Measurements from ENCODE around the gene TOPBP1.

The TOPBP1 gene

DNA sequence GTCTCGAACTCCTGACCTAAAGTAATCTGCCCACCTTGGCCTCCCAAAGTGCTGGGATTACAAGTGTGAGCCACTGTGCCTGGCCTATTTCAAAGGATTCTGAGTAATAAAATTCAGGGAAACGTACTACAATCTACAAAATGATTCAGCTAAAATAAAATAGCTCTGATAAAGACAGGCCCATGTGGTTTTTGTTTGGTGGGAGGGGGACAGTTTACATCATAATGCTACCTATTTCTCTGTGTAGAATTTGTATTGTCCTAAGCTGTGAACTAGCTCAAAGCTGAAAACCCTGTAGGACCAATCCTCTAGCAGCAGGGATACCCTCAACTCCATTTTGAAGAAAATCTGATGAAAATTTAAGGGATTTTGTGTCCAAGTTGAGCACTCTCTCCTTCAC, 62.5 kb downstream of the TOPBP1 start:
- Histone ChIP-seq H3K9ac (ENCODE audit: low read length) (no peak overlapping the region), H3K4me1 (ENCODE audit: control insufficient read depth, low read depth, low read length) (no peaks in the 10 kb centered on the region), H3K27ac (ENCODE audit: low read length) (no peak overlapping the region), H3K9me3 (ENCODE audit: control insufficient read depth, low read depth, low read length) (no peaks in the 10 kb centered on the region), H3K27me3 (ENCODE audit: control insufficient read depth, insufficient read depth, low read length) (no peaks in the 10 kb centered on the region), H3K36me3 (ENCODE audit: control insufficient read depth, low read depth, low read length) (peaks cover 8% of the 10 kb centered on the region), H3K4me3 (ENCODE audit: low read length) (no peak overlapping the region)

DNA sequence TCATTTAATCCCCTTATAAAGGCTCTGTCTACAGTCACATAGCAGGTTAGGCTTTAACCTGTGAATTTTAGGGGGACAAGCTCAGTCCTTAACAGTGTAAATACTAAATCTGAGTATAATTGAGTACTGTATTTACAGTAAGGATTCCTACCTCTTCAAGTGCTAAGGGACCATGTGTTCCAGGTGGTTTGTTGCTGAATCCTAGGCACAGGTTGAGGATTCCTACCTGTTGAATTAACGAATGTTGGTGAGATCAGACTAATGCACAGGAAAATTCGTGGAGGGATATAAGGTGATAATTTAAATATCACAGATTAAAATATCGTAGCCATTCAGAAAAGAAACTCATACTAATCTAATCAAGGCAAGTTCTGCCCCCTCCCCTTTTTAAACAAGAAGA, 63.3 kb downstream of the TOPBP1 start:
- H3K9me3 ChIP-seq (ENCODE audit: control insufficient read depth, low read depth, low read length), result no peaks in the 10 kb centered on the region
- no peak overlapping the region for H3K27ac ChIP-seq (ENCODE audit: low read length)
- H3K4me1 ChIP-seq (ENCODE audit: control insufficient read depth, low read depth, low read length), result no peaks in the 10 kb centered on the region
- peaks cover 5% of the 10 kb centered on the region for H3K36me3 ChIP-seq (ENCODE audit: control insufficient read depth, low read depth, low read length)
- H3K4me3 ChIP-seq (ENCODE audit: low read length), result no peak overlapping the region
- H3K9ac ChIP-seq (ENCODE audit: low read length), result no peak overlapping the region
- no peaks in the 10 kb centered on the region for H3K27me3 ChIP-seq (ENCODE audit: control insufficient read depth, insufficient read depth, low read length)

DNA sequence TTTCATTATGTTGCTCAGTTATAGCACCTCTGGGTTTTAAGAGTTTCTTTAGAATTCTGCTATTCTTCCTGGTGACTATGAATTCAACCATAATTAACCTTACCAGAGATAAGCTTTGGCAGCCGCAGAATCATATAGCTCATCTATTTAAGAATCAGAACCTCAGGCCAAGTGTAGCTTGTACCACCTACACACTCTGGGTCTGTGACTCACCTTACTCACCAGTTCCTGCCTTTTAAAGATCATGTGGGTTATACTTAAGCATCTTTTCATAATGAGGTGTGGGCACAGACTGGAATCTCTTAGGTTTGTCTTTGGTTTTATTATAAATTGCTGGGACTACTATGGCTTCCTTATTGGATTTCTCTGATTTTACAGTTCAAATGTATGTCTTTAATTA, 66.4 kb downstream of the TOPBP1 start:
- Histone ChIP-seq H3K27ac (ENCODE audit: low read length) (no peak overlapping the region), H3K36me3 (ENCODE audit: control insufficient read depth, low read depth, low read length) (no peaks in the 10 kb centered on the region), H3K9me3 (ENCODE audit: control insufficient read depth, low read depth, low read length) (no peaks in the 10 kb centered on the region)

DNA sequence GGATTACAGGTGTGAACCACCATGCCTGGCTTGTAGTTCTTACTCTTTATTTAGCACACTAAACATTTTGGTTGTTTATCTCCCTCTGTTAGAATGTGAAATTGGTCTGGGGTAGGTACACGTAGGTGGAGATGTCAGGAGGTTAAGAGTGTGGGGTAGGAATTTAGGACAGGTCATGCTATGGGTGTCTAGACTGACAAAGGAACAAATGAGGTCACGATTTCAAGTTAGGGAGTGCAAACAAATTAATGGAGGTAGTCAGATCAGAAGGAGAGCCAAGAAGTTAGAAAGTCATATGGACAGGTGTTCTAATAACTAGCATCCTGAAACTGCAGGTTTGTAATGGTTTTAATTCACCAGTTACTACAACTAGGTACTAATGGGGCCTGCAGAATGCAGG, 68.5 kb downstream of the TOPBP1 start:
- Histone ChIP-seq H3K4me1 (ENCODE audit: control insufficient read depth, low read depth, low read length) (no peaks in the 10 kb centered on the region), H3K4me3 (ENCODE audit: low read length) (no peak overlapping the region), H3K27ac (ENCODE audit: low read length) (no peak overlapping the region), H3K36me3 (ENCODE audit: control insufficient read depth, low read depth, low read length) (peaks cover 16% of the 10 kb centered on the region), H3K27me3 (ENCODE audit: control insufficient read depth, insufficient read depth, low read length) (no peaks in the 10 kb centered on the region), H3K9me3 (ENCODE audit: control insufficient read depth, low read depth, low read length) (no peaks in the 10 kb centered on the region), H3K9ac (ENCODE audit: low read length) (no peak overlapping the region)

More for the DNA sequence above, 66.4 kb downstream of the TOPBP1 start:
- Histone ChIP-seq H3K4me1 (ENCODE audit: control insufficient read depth, low read depth, low read length) (no peaks in the 10 kb centered on the region), H3K9ac (ENCODE audit: low read length) (no peak overlapping the region), H3K4me3 (ENCODE audit: low read length) (no peak overlapping the region), H3K27me3 (ENCODE audit: control insufficient read depth, insufficient read depth, low read length) (no peaks in the 10 kb centered on the region)

DNA sequence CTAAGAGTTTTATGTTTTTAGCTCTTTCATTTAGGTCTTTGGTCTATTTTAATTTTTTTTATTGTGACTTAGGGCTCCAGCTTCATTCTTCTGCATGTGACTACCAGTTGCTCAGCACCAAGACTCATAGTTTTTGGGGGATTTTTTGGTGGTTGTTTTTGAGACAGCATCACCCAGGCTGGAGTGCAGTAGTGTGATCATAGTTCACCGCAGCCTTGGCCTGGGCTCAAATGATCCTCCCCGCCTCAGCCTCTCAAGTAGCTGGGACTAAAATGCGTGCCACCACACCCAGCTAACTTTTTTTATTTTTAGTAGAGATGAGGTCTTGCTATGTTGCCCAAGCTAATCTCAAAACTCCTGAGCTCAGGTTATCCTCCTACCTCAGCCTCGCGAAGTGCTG, 68.9 kb downstream of the TOPBP1 start:
- H3K9me3 ChIP-seq (ENCODE audit: control insufficient read depth, low read depth, low read length), result no peaks in the 10 kb centered on the region

DNA sequence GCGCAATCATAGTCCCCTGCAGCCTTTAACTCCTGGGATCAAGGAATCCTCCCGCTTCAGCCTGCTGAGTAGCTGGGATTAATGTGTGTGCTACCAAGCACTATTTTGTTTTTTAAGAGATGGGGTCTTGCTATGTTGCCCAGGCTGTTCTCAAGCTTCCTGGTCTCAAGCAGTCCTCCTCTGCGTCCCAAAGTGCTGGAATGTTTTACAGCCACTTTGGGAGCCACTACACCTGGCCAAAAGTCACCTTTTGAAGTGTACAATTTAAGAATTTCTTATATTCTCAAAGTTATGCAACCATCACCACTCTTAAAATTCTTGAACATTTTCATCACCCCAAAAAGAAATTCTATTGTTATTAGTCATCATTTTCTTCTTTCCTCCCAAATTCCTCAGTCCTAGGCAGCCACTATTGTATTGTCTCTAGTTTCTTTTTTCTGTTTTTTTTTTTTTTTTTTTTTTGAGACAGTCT, 70.4 kb downstream of the TOPBP1 start:
- H3K27me3 ChIP-seq (ENCODE audit: control insufficient read depth, insufficient read depth, low read length), result no peaks in the 10 kb centered on the region
- peaks cover 35% of the 10 kb centered on the region for H3K36me3 ChIP-seq (ENCODE audit: control insufficient read depth, low read depth, low read length)
- no peaks in the 10 kb centered on the region for H3K4me1 ChIP-seq (ENCODE audit: control insufficient read depth, low read depth, low read length)
- H3K27ac ChIP-seq (ENCODE audit: low read length), result no peak overlapping the region
- no peak overlapping the region for H3K9ac ChIP-seq (ENCODE audit: low read length)
- H3K4me3 ChIP-seq (ENCODE audit: low read length), result no peak overlapping the region
- H3K9me3 ChIP-seq (ENCODE audit: control insufficient read depth, low read depth, low read length), result no peaks in the 10 kb centered on the region

More for the DNA sequence above, 68.9 kb downstream of the TOPBP1 start:
- Histone ChIP-seq H3K4me3 (ENCODE audit: low read length) (no peak overlapping the region), H3K27ac (ENCODE audit: low read length) (no peak overlapping the region), H3K4me1 (ENCODE audit: control insufficient read depth, low read depth, low read length) (no peaks in the 10 kb centered on the region), H3K27me3 (ENCODE audit: control insufficient read depth, insufficient read depth, low read length) (no peaks in the 10 kb centered on the region), H3K9ac (ENCODE audit: low read length) (no peak overlapping the region), H3K36me3 (ENCODE audit: control insufficient read depth, low read depth, low read length) (peaks cover 20% of the 10 kb centered on the region)

DNA sequence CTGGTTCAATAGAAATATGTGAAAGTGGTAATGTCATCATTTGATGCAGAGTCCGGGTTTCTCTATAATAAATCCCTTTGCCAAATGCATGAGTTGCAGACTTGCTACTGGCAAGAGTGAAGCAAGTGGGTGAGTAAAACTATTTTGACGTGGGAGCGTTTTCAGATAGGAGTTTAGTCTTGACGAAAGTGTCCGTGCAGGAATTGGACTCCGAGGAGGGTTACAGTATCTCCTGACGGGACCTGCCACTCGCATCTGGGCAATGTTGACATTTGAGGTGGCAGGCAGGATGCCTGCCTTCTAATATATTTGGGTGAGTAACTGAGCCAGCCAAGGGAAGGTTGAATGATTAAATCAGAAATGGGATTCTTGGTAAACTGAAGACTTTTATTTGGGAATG, 72.2 kb downstream of the TOPBP1 start:
- H3K36me3 ChIP-seq (ENCODE audit: control insufficient read depth, low read depth, low read length), result peaks cover 50% of the 10 kb centered on the region
- H3K4me1 ChIP-seq (ENCODE audit: control insufficient read depth, low read depth, low read length), result no peaks in the 10 kb centered on the region
- H3K4me3 ChIP-seq (ENCODE audit: low read length), result no peak overlapping the region

DNA sequence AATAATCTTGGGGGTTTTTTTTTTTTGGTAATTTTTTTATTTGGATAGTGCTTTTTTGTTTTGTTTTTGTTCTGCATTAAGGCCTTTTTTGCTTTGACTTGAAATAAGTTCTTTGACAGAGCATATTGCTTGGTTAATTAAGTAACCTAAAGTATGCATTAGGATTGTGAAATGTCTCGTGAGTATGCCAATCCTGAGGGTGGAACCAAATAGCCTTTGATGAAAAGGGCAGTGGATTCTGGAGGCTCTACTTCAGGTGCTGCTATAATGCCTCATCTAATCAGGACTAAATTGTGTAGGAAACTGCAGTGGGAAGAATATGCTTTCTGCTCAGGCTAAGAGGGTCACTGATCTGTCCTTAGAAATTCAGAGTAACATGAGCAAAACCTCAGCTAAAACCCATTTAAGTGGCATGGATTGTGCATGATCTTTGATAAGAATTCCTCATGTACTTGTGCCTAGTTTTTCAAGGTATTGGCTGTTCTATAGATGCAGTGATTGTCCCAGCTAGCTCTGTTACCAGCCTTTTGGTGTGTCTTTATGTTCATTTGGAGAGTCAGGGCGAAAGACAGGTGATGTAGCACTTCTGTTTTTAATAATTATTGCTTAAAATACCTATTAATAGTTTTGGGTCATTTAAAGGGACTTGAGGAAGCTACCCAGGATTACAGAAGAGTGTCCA, 72.8 kb downstream of the TOPBP1 start:
- Histone ChIP-seq H3K27ac (ENCODE audit: low read length) (no peak overlapping the region), H3K9me3 (ENCODE audit: control insufficient read depth, low read depth, low read length) (no peaks in the 10 kb centered on the region), H3K27me3 (ENCODE audit: control insufficient read depth, insufficient read depth, low read length) (no peaks in the 10 kb centered on the region), H3K4me3 (ENCODE audit: low read length) (no peak overlapping the region), H3K4me1 (ENCODE audit: control insufficient read depth, low read depth, low read length) (no peaks in the 10 kb centered on the region), H3K9ac (ENCODE audit: low read length) (no peak overlapping the region), H3K36me3 (ENCODE audit: control insufficient read depth, low read depth, low read length) (peaks cover 56% of the 10 kb centered on the region)

More for the DNA sequence above, 72.2 kb downstream of the TOPBP1 start:
- H3K9me3 ChIP-seq (ENCODE audit: control insufficient read depth, low read depth, low read length), result no peaks in the 10 kb centered on the region
- H3K27ac ChIP-seq (ENCODE audit: low read length), result no peak overlapping the region
- no peak overlapping the region for H3K9ac ChIP-seq (ENCODE audit: low read length)
- no peaks in the 10 kb centered on the region for H3K27me3 ChIP-seq (ENCODE audit: control insufficient read depth, insufficient read depth, low read length)

DNA sequence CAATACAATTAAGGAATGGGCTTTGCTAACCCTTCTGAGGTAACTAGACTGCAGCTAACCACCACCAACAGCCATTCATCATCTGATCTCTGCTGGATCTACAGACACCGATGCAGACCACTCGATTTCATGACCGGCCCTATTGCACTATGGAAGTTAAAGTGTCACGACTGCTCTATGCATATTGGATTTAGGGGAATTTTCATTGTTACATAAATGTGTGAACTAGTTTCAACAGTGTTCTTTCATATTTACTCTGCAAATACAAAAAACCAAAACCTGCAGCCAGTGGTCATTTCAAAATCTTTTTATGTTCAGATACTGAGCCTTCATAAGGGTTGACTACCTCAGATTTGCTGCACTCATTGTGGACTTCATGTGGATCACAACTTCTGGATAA, 73.7 kb downstream of the TOPBP1 start:
- Histone ChIP-seq H3K27ac (ENCODE audit: low read length) (no peak overlapping the region), H3K27me3 (ENCODE audit: control insufficient read depth, insufficient read depth, low read length) (no peaks in the 10 kb centered on the region), H3K9ac (ENCODE audit: low read length) (no peak overlapping the region), H3K4me1 (ENCODE audit: control insufficient read depth, low read depth, low read length) (no peaks in the 10 kb centered on the region), H3K4me3 (ENCODE audit: low read length) (no peak overlapping the region), H3K9me3 (ENCODE audit: control insufficient read depth, low read depth, low read length) (no peaks in the 10 kb centered on the region), H3K36me3 (ENCODE audit: control insufficient read depth, low read depth, low read length) (peaks cover 65% of the 10 kb centered on the region)

DNA sequence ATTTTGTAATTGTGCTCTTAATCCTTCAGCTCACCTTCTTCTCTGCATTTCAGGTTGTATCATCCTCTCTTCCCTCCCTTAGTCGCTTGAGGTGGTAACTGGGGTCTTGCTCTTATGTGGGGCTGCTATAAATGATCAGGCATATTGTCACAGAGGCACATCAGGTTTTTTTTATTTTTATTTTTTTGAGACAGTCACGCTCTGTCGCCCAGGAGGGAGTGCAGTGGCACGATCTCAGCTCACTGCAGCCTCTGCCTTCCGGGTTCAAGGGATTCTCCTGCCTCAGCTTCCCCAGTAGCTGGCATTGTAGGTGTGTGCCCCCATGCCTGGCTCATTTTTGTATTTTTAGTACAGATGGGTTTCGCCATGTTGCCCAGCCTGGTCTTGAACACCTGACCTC, 78.3 kb downstream of the TOPBP1 start:
- Histone ChIP-seq H3K36me3 (ENCODE audit: control insufficient read depth, low read depth, low read length) (peaks cover 80% of the 10 kb centered on the region), H3K4me1 (ENCODE audit: control insufficient read depth, low read depth, low read length) (no peaks in the 10 kb centered on the region)

DNA sequence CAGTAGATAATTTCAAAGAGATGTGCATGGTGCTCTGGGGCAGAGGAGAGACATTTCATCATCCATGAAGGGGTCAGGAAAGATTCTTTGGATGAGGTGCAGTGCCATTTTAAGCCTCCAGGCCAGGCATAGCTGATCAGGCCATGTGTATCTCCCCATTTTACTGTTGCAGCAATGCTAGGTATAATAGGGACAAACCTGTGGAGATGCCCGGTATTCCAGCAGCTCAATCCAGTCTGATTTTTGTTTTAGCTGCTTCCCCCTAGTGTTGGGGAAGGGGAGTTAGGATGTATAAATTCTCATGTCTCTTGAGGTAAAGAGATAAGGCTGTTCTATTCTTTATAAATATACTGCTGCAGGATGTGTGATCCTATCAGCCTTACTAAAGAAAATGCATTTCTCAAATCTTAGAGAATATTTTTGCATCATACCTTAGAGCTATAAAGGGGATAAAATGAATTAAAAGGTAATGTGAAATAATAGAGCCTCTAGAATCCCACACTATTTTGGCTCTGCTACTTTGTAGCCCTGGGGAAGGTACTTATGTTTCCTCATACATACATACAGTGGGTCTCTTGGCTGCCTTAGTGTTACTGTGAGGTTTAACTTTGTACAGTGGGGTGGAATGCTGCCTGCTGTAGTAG, 83.1 kb downstream of the TOPBP1 start:
- H3K36me3 ChIP-seq (ENCODE audit: control insufficient read depth, low read depth, low read length), result peaks cover 65% of the 10 kb centered on the region
- H3K4me1 ChIP-seq (ENCODE audit: control insufficient read depth, low read depth, low read length), result peaks cover 3% of the 10 kb centered on the region
- no peak overlapping the region for H3K4me3 ChIP-seq (ENCODE audit: low read length)
- no peaks in the 10 kb centered on the region for H3K9me3 ChIP-seq (ENCODE audit: control insufficient read depth, low read depth, low read length)
- H3K27ac ChIP-seq (ENCODE audit: low read length), result no peak overlapping the region
- no peak overlapping the region for H3K9ac ChIP-seq (ENCODE audit: low read length)
- no peaks in the 10 kb centered on the region for H3K27me3 ChIP-seq (ENCODE audit: control insufficient read depth, insufficient read depth, low read length)

More for the DNA sequence above, 78.3 kb downstream of the TOPBP1 start:
- H3K27me3 ChIP-seq (ENCODE audit: control insufficient read depth, insufficient read depth, low read length), result no peaks in the 10 kb centered on the region
- H3K27ac ChIP-seq (ENCODE audit: low read length), result no peak overlapping the region
- no peaks in the 10 kb centered on the region for H3K9me3 ChIP-seq (ENCODE audit: control insufficient read depth, low read depth, low read length)
- no peak overlapping the region for H3K4me3 ChIP-seq (ENCODE audit: low read length)
- H3K9ac ChIP-seq (ENCODE audit: low read length), result no peak overlapping the region

DNA sequence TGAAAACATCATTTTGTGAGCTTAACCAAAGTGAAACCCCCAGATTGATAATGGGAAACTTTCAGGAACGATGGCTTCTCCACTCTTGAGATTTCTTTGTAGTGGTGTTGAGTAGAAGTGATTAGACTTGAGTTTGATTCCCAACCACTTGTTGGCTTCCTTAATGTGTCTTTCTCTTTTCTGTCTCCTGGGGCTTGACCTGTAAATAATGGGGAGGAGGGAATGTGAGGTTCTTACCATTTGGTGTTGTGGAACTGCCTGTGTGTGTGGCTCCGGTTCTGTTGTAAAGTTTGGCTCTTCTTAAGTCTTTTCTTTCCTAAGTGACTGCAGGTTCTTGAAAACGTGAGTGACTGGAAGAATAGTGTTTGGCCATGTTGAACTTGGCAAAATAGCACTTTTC, 85.6 kb downstream of the TOPBP1 start:
- Histone ChIP-seq H3K9me3 (ENCODE audit: control insufficient read depth, low read depth, low read length) (no peaks in the 10 kb centered on the region), H3K9ac (ENCODE audit: low read length) (no peak overlapping the region), H3K27me3 (ENCODE audit: control insufficient read depth, insufficient read depth, low read length) (no peaks in the 10 kb centered on the region), H3K27ac (ENCODE audit: low read length) (no peak overlapping the region), H3K4me1 (ENCODE audit: control insufficient read depth, low read depth, low read length) (peaks cover 10% of the 10 kb centered on the region), H3K4me3 (ENCODE audit: low read length) (peak overlapping the region; percentile 96), H3K36me3 (ENCODE audit: control insufficient read depth, low read depth, low read length) (peaks cover 42% of the 10 kb centered on the region)

Data from iPS-18a (cell line).